ENCODE measurements around the gene TMEM25.
"Not testable (repeated sequence)": the region's sequence is repeated elsewhere in the genome, so short reads cannot be mapped to it uniquely, and the experiment has no call there.

TMEM25 gene

DNA sequence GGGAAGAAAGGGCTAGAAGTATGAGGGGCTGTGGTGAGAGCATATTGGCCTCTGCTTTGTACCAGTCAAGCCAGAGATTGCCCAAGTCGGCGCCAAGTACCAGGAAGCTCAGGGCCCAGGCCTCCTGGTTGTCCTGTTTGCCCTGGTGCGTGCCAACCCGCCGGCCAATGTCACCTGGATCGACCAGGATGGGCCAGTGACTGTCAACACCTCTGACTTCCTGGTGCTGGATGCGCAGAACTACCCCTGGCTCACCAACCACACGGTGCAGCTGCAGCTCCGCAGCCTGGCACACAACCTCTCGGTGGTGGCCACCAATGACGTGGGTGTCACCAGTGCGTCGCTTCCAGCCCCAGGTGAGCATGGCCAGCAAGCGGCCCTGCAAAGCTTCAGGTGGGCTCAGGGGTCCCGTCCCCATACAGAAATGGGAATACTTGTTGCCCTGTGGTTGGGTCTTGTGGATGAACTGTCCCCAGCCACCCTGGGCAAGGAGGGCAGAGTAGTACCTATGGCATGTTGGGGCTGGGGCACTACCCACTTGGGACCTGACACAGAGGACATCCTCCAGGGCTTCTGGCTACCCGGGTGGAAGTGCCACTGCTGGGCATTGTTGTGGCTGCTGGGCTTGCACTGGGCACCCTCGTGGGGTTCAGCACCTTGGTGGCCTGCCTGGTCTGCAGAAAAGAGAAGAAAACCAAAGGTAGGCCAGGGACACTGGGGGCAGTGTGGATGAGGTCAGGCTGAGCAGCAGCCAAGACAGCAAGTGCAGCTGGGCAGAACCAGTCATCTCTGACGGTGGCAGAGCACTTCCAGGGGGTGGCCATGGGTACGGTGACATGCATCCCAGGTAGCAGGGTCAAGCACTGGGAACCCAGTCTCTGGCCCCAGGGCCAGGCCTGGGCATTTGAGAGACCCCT lies 2.1 kb downstream of the TMEM25 start:
- DNase-seq = no peak

DNA sequence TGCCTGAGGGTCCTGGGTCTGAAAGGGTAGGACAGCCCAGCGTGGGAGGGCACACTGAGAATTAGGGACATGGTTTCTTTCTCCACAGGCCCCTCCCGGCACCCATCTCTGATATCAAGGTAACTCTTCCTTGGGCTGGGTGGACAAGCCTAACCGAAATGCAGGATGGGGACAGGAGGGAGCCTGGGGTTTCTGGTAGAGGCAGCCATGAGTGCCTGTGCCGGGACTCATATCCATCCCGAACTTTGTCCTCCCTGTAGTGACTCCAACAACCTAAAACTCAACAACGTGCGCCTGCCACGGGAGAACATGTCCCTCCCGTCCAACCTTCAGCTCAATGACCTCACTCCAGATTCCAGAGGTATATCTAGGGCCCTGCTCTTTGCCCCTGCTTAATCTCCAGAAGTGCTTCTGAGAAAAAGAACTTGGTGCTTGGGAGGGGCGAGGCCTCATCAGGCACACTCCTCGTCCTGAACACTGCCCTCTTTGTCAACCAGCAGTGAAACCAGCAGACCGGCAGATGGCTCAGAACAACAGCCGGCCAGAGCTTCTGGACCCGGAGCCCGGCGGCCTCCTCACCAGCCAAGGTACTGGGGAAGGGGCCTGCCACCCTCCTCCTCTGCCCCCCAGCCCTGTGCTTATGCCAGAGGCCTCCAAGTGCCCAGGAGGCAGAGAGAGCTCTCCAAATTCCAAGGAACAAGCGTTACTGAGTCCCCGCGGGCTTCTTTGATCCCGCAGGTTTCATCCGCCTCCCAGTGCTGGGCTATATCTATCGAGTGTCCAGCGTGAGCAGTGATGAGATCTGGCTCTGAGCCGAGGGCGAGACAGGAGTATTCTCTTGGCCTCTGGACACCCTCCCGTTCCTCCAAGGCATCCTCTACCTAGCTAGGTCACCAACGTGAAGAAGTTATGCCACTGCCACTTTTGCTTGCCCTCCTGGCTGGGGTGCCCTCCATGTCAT lies 3.1 kb downstream of the TMEM25 start:
- no peak for DNase-seq

- no peak for DNase-seq
Measured at GRCh38 chr11:118535261-118535660, 4.3 kb downstream of the TMEM25 start.

DNA sequence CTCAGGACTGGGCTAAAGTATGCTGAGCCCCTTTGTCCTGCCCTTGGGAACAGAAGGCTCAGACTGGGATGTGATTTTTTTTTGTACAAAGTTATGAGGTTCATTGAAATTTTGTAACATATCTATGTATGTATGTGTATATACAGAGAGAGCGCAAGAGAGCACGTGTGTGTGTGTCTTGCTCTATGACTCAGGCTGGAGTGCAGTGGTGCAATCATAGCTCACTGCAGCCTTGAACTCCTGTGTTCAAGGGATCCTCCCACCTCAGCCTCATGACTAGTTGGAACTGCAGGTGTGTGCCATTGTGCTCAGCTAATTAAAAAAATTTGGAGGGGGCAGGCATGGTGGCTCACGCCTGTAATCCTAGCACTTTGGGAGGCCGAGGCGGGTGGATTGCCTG lies 5.7 kb downstream of the TMEM25 start:
- no peak for DNase-seq

DNA sequence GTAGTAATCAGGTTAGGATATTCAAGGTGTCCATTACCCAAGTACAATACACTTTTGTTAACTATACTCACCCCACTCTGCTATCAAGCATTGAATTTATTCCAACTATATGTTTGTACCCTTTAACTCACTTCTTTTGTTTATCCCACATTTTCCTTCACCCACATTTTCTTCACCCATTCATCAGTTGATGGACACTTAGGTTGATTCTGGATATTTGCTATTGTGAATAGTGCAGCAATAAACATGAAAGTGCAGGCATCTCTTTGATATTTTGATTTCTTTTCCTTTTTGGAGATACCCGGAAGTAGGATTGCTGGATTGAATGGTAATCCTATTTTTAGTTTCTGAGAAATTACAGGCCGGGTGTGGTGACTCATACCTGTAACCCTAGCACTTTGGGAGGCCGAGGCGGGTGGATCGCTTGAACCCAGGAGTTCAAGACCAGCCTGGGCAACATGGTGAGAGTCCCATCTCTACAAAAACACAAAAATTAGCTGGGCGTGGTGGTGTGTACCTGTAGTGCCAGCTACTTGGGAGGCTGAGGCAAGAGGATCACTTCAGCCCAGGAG lies 6.5 kb downstream of the TMEM25 start:
- DNase-seq = no peak

DNA sequence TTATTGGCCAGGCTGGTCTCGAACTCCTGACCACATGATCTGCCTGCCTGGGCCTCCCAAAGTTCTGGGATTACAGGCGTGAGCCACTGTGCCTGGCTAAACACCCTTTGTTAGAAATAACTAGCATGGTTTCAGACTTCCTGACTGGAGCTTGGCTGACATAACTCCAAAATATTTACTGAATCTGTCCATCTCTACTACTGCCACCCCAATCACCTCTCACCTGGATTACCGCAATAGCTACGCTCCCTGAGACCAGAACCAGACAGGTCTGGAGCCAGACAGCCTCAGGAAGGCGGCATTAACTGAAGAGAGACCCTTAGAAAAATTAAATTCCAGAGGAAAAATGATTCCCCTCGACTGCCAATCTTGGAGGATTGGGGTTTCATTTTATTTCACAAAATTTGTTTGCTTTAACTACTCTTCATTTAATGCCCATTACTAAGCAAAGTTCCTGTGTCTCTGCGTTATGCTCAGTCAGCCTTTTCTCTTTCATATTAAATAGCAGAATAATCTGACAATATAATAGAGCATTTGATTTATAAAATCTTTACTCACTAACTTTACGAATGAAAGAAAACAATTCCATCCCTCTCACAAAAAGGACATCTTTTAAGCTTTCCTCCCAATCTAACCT lies 13.1 kb downstream of the TMEM25 start:
- no peak for DNase-seq

GRCh38 chr11:118544647-118545010 lies 13.6 kb downstream of the TMEM25 start:
- no peak for DNase-seq

DNA sequence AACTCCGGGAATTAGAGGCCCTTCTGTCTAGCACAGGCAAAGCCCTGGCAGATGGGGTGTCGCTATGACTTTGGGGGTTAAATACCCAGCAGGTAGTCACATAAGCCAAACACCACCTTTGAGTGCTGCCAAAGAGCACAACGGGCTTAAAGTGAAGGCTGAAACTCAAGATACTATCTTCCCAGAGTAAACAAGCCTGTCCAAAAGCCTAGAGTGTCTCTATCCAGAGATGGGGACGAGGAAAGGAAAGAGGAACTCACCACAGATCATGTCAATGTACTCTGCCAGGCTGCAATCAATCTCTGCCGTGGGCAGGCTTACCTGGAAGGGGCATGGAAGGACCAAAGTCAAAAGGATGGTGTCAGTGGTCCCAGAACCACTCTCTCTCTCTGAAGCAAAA lies 14.5 kb downstream of the TMEM25 start:
- DNase-seq = no peak

- DNase-seq = no peak
Measured at GRCh38 chr11:118547132-118547531, 16.1 kb downstream of the TMEM25 start.

GRCh38 chr11:118552341-118552740 lies 21.3 kb downstream of the TMEM25 start:
- DNase-seq = no peak

- DNase-seq = no peak
Measured at GRCh38 chr11:118560806-118561205, 29.8 kb downstream of the TMEM25 start.

- no peak for DNase-seq
Measured at GRCh38 chr11:118565051-118565450, 34.1 kb downstream of the TMEM25 start.

- DNase-seq = no peak
Measured at GRCh38 chr11:118569670-118570069, 38.7 kb downstream of the TMEM25 start.

- DNase-seq = no peak
Measured at GRCh38 chr11:118570787-118571186, 39.8 kb downstream of the TMEM25 start.

DNA sequence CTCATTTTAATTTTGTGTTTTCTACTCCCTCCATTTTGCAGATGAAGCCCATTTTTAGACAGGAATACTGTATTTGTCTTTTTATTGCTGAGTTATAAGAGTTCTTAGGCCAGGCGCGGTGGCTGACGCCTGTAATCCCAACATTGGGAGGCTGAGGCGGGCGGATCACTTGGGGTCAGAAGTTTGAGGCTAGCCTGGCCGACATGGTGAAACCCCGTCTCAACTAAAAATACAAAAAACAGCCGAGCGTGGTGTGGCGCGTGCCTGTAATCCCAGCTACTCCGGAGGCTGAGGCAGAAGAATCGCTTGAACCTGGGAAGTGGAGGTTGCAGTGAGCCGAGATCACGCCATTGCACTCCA lies 40.7 kb downstream of the TMEM25 start:
- DNase-seq = not testable (repeated sequence)

DNA sequence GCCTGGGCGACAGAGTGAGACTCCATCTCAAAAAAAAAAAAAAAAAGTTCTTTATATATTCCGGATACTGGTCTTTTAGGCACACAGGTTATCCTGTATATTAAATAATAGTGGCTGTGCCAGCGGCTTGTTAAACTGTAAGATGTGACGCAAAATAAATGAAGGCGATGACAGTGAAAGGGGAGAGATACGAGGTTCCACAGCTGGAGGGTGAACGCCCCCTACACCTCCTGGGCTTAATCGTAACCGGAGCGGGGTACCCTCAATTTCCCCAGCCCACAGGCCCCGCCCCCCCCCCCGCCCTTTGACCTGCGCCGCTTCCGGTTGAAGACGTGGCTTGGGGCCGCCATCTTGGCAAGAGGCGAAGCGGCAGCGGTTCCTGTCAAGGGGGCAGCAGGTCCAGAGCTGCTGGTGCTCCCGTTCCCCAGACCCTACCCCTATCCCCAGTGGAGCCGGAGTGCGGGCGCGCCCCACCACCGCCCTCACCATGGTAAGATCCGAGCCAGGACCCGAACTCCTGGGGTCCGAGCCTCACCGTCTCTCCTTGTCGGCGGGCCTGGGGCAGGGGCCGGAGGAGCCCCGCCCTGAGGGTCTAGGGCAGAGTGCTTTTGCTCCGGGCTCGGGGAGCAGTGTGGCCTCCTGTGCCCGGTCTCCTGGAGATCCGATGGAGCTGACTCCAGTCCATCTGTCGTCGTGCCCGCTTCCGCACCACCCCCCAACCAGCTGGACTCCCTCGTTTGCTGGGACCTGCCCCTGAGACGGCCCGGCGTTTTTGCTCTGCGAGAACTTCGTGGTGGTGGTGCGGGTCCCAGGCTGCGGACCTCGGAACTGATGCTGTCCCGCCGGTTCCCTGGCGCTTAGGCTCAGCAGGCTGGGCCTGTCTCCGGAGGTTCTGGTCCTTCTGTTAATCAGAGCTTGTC lies 41.3 kb downstream of the TMEM25 start, which contains the start of gene ARCN1:
Gene ARCN1 (plus strand): TSS at position 349 of the 920 bp plus-strand sequence. CDS start 139 bp downstream, at position 488.
- peak; percentile 64 for DNase-seq

DNA sequence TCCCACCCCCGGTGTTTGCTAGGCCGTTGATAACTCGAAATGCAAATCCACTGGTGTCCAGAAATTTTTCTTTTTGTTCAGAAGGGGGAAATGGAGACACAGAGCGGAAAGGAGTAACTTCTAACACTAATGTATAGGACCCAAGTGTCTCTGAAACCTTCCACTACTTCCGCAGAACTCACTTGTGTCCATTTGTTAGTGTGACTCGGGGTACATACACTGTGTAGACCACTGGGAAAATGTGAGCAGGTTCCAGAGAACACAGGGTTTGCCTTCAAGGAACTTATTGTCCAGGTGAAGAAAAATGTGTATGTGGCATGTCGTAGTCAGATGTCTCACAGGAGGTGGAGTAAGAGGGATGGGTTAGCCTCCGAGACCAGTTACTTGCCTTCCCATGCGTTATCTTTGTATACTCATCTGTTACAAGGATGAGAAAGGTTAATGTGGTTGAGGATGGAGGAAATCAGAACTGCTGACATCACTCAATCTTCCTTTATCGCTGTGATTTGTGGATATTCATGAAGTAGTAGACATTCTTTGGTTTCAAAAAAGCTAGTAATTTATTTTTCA lies 42.1 kb downstream of the TMEM25 start:
- DNase-seq = no peak

DNA sequence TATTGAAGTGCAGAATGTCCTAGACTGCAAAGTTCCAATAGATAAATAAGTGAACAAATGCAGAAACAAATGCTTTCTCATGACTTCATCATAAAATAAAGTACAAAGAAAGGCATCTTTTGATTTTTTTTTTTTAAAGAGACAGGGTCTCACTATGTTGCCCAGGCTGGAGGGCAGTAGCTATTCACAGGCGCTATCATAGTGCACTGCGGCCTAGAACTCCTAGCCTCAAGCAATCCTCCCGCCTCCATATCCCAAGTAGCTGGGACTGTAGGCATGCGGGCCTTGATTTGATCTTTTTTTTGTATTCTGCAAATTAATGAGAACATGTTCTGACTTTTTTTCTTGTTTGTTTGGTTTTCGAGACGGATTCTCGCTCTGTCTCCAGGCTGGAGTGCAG lies 43.6 kb downstream of the TMEM25 start:
- no peak for DNase-seq

GRCh38 chr11:118577995-118578394 lies 47.0 kb downstream of the TMEM25 start:
- not testable (repeated sequence) for DNase-seq

DNA sequence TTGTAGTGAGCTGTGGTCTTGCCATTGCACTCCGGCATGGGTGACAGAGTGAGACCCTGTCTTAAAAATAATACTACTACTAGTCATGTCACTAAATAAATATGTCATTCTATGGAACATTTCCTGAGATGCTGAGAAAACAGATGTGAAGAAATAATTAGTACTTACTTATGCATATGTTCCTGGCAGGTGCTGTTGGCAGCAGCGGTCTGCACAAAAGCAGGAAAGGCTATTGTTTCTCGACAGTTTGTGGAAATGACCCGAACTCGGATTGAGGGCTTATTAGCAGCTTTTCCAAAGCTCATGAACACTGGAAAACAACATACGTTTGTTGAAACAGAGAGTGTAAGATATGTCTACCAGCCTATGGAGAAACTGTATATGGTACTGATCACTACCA lies 50.1 kb downstream of the TMEM25 start:
- DNase-seq = no peak
